ENCODE results near the gene XG. TPM values are rescaled to one million over a fixed set of nuclear protein-coding genes. Genes with fewer than 3 reads are reported as not detected.

XG gene
- total and polyA plus RNA-seq, 7 experiments from 2014 or later: 0.22 to 0.71 TPM; not detected in 5

DNA sequence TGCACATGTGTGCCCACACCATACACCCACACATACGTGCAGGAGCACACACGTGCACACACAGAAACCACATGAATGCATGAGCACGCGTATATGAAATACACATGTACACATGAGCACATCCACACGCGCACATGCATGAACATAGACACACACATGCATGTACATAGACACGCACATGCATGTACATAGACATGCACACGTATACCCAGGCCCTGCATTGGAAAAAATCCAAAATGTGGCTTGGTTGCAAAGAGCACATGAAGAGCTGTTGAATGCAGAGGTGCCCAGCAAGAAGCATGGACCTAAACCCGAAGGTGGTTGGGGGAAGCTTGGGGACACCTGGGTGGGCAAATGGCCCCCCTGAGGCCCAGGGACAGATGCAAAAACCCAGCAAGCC, 42.3 kb upstream of the XG start:
- H3K4me1 ChIP-seq (ENCODE audit: control insufficient read depth in 2 of 2, insufficient read depth in 2 of 2, low read length in 2 of 2): peaks cover 32 to 57% of the 10 kb centered on the region in 2 donors
- H3K27me3 Mint-ChIP-seq: no peaks in the 10 kb centered on the region
- peaks cover 0 to 26% (median 4%) of the 10 kb centered on the region in 5 donors for H3K36me3 Mint-ChIP-seq
- no peaks in the 10 kb centered on the region for H3K9me3 ChIP-seq (ENCODE audit: control insufficient read depth in 2 of 3, low read length in 3 of 3)
- H3K9me3 Mint-ChIP-seq: no peaks in the 10 kb centered on the region
- peaks cover 0 to 8% (median 0%) of the 10 kb centered on the region in 3 experiments for H3K36me3 ChIP-seq (ENCODE audit: control insufficient read depth in 2 of 3, insufficient read depth in 3 of 3, low read length in 3 of 3)
- peak overlapping the region; percentile 42 for H3K27ac ChIP-seq (ENCODE audit: low read depth, low read length)
- CTCF ChIA-PET: no interaction called here
- H3K27me3 ChIP-seq (ENCODE audit: control insufficient read depth in 2 of 2, insufficient read depth in 2 of 2, low read length in 2 of 2): no peaks in the 10 kb centered on the region
- DNase-seq (no peak), ATAC-seq (no peak)
- peaks cover 45 to 70% (median 63%) of the 10 kb centered on the region in 7 donors for H3K4me1 Mint-ChIP-seq
- H3K27ac Mint-ChIP-seq: peak overlapping the region; percentile 9 to 96 (median 77)
- H3K4me3 ChIP-seq (ENCODE audit: low read length): no peak overlapping the region
- POLR2A ChIA-PET: no interaction called here
- H3K4me3 Mint-ChIP-seq: peak overlapping the region; percentile 42 to 91 (median 84)
- intact Hi-C loops (cut with micrococcal nuclease): no loop called here

DNA sequence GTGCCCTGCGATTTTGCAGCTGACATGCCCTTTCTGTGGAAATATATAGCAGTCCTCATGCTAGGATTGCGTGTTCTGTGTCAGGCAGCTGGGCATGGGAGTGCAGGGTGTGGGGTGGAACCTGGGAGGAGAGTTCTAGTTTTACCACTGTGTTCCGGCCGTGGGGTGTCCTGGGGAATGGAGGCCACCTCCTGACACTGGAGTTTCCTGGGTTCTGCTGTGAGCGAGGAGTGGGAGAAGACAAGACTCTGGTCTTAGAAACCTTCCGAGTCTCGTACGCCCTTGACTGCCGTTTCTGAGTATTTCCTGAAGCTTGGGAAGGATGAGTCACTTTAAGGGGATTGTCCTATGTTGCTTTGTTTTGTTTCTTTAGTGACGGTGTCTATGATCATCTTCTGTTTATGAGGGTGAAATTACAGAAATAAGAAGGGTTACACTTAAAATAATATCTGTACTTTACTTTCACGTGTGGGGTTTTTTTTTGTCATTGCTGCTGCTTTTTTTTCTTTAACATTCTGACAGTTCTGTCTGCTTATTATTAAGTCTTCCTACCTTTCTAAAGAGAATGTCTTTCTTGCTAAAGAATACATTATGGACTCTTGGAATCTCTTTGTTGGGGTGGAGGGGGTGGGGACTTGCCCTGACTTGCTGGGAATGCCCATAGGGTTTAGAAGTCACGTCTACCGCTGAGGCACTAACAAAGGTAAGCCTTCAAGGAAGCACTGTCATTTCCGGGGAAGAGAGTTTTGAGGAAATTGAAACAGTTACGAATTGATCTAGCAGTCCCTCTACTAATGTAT, 41.6 kb upstream of the XG start:
- Mint-ChIP-seq H3K4me3 (peak overlapping the region; percentile 71 to 91 (median 84)), H3K4me1 (peaks cover 50 to 70% (median 63%) of the 10 kb centered on the region in 7 donors), H3K27ac (peak overlapping the region; percentile 72 to 96 (median 81)), H3K36me3 (peaks cover 4 to 26% (median 9%) of the 10 kb centered on the region in 5 donors), H3K9me3 (no peaks in the 10 kb centered on the region), H3K27me3 (no peaks in the 10 kb centered on the region)
- H3K4me3 ChIP-seq (ENCODE audit: low read length): peak overlapping the region; percentile 36
- POLR2A ChIA-PET: no interaction called here
- DNase-seq (peak in 2 of 9 donors; percentile 59 to 66), ATAC-seq (peak; percentile 68)
- CTCF ChIA-PET: no interaction called here
- intact Hi-C loops (cut with micrococcal nuclease): loop anchor here (1.0 kb wide), 1 partner anchor 14 kb away; no protein-coding TSS in a partner anchor
- H3K27ac ChIP-seq (ENCODE audit: low read depth, low read length): peak overlapping the region; percentile 42
- no peaks in the 10 kb centered on the region for H3K27me3 ChIP-seq (ENCODE audit: control insufficient read depth in 2 of 2, insufficient read depth in 2 of 2, low read length in 2 of 2)
- H3K9me3 ChIP-seq (ENCODE audit: control insufficient read depth in 2 of 3, low read length in 3 of 3): no peaks in the 10 kb centered on the region
- peaks cover 0 to 10% (median 1%) of the 10 kb centered on the region in 3 experiments for H3K36me3 ChIP-seq (ENCODE audit: control insufficient read depth in 2 of 3, insufficient read depth in 3 of 3, low read length in 3 of 3)
- peaks cover 30 to 56% of the 10 kb centered on the region in 2 donors for H3K4me1 ChIP-seq (ENCODE audit: control insufficient read depth in 2 of 2, insufficient read depth in 2 of 2, low read length in 2 of 2)

DNA sequence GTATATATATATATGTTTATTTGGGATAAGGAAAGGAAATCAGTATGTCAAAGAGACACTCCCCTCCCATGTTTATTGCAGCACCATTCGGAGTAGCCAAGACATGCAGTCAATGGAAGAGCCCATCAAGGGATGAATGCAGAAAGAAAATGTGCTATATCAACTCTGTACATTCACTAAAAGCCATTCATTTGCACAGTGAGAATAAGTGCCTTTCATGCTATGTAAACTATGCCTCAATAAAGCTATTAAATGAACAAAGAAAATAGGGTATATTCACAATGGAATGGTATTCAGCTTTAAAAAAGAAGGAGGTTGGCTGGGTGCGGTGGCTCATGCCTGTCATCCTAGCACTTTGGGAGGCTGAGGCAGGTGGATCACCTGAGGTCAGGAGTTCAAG, 40.4 kb upstream of the XG start:
- no peaks in the 10 kb centered on the region for H3K27me3 Mint-ChIP-seq
- ChIA-PET CTCF (no interaction called here), POLR2A (no interaction called here)
- intact Hi-C loops (cut with micrococcal nuclease): no loop called here
- H3K4me3 ChIP-seq (ENCODE audit: low read length): no peak overlapping the region
- peaks cover 0 to 14% (median 8%) of the 10 kb centered on the region in 3 experiments for H3K36me3 ChIP-seq (ENCODE audit: control insufficient read depth in 2 of 3, insufficient read depth in 3 of 3, low read length in 3 of 3)
- peak overlapping the region in 1 of 9 donors; percentile 33 for H3K27ac Mint-ChIP-seq
- ATAC-seq (no peak), DNase-seq (no peak)
- peaks cover 29 to 48% of the 10 kb centered on the region in 2 donors for H3K4me1 ChIP-seq (ENCODE audit: control insufficient read depth in 2 of 2, insufficient read depth in 2 of 2, low read length in 2 of 2)
- peaks cover 9 to 33% (median 16%) of the 10 kb centered on the region in 5 donors for H3K36me3 Mint-ChIP-seq
- H3K9me3 ChIP-seq (ENCODE audit: control insufficient read depth in 2 of 3, low read length in 3 of 3): no peaks in the 10 kb centered on the region
- H3K4me1 Mint-ChIP-seq: peaks cover 42 to 75% (median 65%) of the 10 kb centered on the region in 7 donors
- no peaks in the 10 kb centered on the region for H3K27me3 ChIP-seq (ENCODE audit: control insufficient read depth in 2 of 2, insufficient read depth in 2 of 2, low read length in 2 of 2)
- H3K27ac ChIP-seq (ENCODE audit: low read depth, low read length): no peak overlapping the region
- H3K4me3 Mint-ChIP-seq: no peak overlapping the region
- H3K9me3 Mint-ChIP-seq: no peaks in the 10 kb centered on the region

DNA sequence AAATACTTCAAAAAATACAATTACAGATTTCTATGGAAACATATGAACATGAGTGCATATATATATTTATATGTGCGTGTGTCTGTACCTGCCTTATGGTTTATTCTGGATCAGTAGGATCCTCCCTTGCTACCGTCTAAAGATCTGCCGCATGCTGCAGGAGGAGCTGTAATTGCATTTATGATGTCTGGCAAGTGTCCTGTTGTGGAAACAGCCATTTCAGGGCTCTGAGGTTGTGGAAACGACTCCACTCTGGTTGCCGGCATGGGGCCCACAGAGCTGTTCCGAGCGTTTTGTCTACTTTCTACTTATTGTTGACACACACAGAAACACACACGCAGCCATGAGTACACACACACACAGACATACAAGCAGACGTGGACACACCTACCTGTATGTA, 39.4 kb upstream of the XG start:
- DNase-seq: no peak
- Mint-ChIP-seq H3K4me1 (peaks cover 37 to 76% (median 58%) of the 10 kb centered on the region in 7 donors), H3K9me3 (no peaks in the 10 kb centered on the region), H3K27ac (no peak overlapping the region), H3K36me3 (peaks cover 9 to 36% (median 21%) of the 10 kb centered on the region in 5 donors), H3K27me3 (no peaks in the 10 kb centered on the region), H3K4me3 (no peak overlapping the region)
- no peaks in the 10 kb centered on the region for H3K27me3 ChIP-seq (ENCODE audit: control insufficient read depth in 2 of 2, insufficient read depth in 2 of 2, low read length in 2 of 2)
- peaks cover 23 to 41% of the 10 kb centered on the region in 2 donors for H3K4me1 ChIP-seq (ENCODE audit: control insufficient read depth in 2 of 2, insufficient read depth in 2 of 2, low read length in 2 of 2)
- ChIA-PET CTCF (no interaction called here), POLR2A (no interaction called here)
- H3K9me3 ChIP-seq (ENCODE audit: control insufficient read depth in 2 of 3, low read length in 3 of 3): no peaks in the 10 kb centered on the region
- no peak overlapping the region for H3K4me3 ChIP-seq (ENCODE audit: low read length)
- H3K27ac ChIP-seq (ENCODE audit: low read depth, low read length): no peak overlapping the region
- no peak for ATAC-seq
- intact Hi-C loops (cut with micrococcal nuclease): no loop called here
- peaks cover 0 to 14% (median 14%) of the 10 kb centered on the region in 3 experiments for H3K36me3 ChIP-seq (ENCODE audit: control insufficient read depth in 2 of 3, insufficient read depth in 3 of 3, low read length in 3 of 3)

DNA sequence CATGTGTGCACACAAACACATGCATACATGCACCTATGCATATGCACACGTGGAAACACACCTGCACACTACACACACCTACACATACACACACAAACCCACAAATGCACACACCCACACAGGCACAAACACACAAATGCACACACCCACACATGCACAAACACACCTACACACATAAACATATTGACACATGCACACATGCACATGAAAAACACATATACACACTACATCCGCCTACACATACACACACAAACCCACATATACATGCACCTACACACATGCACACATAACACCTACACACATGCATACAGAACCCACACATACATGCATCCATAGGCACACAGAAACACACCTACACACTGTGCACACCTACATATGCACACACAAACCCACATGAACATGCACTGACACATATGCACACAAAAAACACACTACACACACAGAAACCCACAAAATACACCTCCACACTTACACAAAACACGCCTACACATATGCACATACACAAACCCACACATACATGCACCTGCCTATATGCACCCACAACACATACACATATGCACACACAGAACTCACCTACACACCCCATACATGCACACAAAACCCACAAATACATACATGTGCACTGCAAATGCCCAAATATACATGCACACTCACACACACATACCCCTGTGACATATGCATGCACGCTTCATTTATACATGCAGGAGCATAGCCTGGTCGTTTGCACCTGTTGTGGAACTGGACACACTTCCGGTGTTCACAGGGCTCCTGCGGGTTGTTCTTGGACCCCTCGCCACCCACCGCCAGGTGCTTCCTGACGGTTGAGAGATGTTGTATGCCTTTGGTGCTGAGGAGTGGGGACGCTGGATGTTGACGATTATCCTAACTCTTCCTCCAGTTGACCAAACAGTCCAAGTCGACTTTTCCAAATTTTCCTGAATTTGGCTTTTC, 38.7 kb upstream of the XG start:
- H3K27ac Mint-ChIP-seq: no peak overlapping the region
- H3K4me1 ChIP-seq (ENCODE audit: control insufficient read depth in 2 of 2, insufficient read depth in 2 of 2, low read length in 2 of 2): peaks cover 19 to 33% of the 10 kb centered on the region in 2 donors
- peaks cover 0 to 21% (median 14%) of the 10 kb centered on the region in 3 experiments for H3K36me3 ChIP-seq (ENCODE audit: control insufficient read depth in 2 of 3, insufficient read depth in 3 of 3, low read length in 3 of 3)

DNA sequence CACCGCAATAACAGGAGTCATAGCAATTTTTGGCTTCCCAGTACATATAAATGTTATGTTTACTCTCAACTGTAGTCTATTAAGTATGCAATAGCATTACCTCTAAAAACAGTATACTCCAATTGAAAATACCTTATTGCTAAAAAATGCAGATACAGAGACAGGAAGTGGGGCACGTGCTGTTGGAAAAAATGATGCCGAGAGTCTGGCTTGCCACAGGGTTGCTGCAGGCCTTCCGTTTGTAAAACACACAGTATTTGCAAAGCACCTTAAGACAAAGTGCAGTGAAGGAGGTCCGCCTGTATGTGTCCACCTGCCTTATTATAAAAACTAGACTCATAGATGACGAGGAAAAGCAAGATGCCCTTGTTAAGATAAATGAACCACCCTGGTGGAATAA, 37.3 kb upstream of the XG start:
- CTCF ChIA-PET: no interaction called here
- Mint-ChIP-seq H3K27me3 (no peaks in the 10 kb centered on the region), H3K4me1 (peaks cover 20 to 64% (median 37%) of the 10 kb centered on the region in 7 donors), H3K27ac (peak overlapping the region in 7 of 9 donors; percentile 9 to 43 (median 35)), H3K4me3 (peak overlapping the region in 2 of 10 donors; percentile 11 to 29), H3K9me3 (no peaks in the 10 kb centered on the region), H3K36me3 (peaks cover 12 to 48% (median 34%) of the 10 kb centered on the region in 5 donors)
- DNase-seq (peak in 1 of 9 donors; percentile 30), ATAC-seq (no peak)
- Histone ChIP-seq H3K4me1 (ENCODE audit: control insufficient read depth in 2 of 2, insufficient read depth in 2 of 2, low read length in 2 of 2) (peaks cover 16 to 25% of the 10 kb centered on the region in 2 donors), H3K27ac (ENCODE audit: low read depth, low read length) (no peak overlapping the region), H3K27me3 (ENCODE audit: control insufficient read depth in 2 of 2, insufficient read depth in 2 of 2, low read length in 2 of 2) (no peaks in the 10 kb centered on the region), H3K36me3 (ENCODE audit: control insufficient read depth in 2 of 3, insufficient read depth in 3 of 3, low read length in 3 of 3) (peaks cover 0 to 35% (median 21%) of the 10 kb centered on the region in 3 experiments), H3K4me3 (ENCODE audit: low read length) (no peak overlapping the region), H3K9me3 (ENCODE audit: control insufficient read depth in 2 of 3, low read length in 3 of 3) (no peaks in the 10 kb centered on the region)
- POLR2A ChIA-PET: no interaction called here
- intact Hi-C loops (cut with micrococcal nuclease): no loop called here

More for the DNA sequence above, 38.7 kb upstream of the XG start:
- H3K36me3 Mint-ChIP-seq: peaks cover 9 to 38% (median 23%) of the 10 kb centered on the region in 5 donors
- CTCF ChIA-PET: no interaction called here
- Histone ChIP-seq H3K9me3 (ENCODE audit: control insufficient read depth in 2 of 3, low read length in 3 of 3) (no peaks in the 10 kb centered on the region), H3K4me3 (ENCODE audit: low read length) (no peak overlapping the region), H3K27me3 (ENCODE audit: control insufficient read depth in 2 of 2, insufficient read depth in 2 of 2, low read length in 2 of 2) (no peaks in the 10 kb centered on the region), H3K27ac (ENCODE audit: low read depth, low read length) (no peak overlapping the region)
- intact Hi-C loops (cut with micrococcal nuclease): no loop called here
- ATAC-seq: no peak
- DNase-seq: no peak
- H3K27me3 Mint-ChIP-seq: no peaks in the 10 kb centered on the region
- H3K4me1 Mint-ChIP-seq: peaks cover 34 to 76% (median 51%) of the 10 kb centered on the region in 7 donors
- POLR2A ChIA-PET: no interaction called here
- no peaks in the 10 kb centered on the region for H3K9me3 Mint-ChIP-seq
- H3K4me3 Mint-ChIP-seq: no peak overlapping the region

Measured in naive thymus-derived CD4-positive, alpha-beta T cell (primary cell).